GM21390 (cell line): ENCODE results near the gene DNM3.

ENCODE experiments used
- ATAC-seq: cut with Tn5 transposase; IDR thresholded peaks from one replicate; pipeline ENCODE4 v1.9.1; 2021; ENCODE audit not compliant: unreplicated experiment

The DNM3 gene

DNA sequence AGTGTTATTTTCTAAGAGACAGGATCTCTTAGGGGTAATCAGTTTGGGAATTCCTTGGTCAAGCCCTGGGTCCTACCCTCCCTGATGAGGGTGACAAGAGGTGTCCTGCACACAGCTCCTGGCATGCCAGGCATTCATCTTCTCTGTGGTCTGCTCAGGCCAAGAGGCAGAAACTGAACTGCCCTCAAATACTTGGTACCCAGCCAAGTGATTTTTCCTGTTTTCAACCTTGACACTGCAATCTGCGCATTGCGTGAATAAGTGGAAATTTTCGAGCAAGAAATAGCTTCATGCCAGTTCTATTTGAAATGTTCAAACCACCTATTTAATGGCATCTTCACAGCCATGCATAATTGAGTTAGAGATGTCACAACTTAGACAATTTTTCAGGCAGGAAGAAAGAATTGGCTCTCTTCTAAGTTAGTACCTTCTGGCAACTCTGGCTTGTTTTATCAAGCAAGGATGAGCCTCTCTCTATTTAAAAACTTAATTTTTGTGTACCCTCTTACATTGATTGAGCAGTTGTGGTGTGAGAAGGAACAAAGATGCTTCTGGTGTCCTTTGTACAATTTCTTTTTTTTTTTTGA is 27.0 kb downstream of the DNM3 start:
- no peak for ATAC-seq

DNA sequence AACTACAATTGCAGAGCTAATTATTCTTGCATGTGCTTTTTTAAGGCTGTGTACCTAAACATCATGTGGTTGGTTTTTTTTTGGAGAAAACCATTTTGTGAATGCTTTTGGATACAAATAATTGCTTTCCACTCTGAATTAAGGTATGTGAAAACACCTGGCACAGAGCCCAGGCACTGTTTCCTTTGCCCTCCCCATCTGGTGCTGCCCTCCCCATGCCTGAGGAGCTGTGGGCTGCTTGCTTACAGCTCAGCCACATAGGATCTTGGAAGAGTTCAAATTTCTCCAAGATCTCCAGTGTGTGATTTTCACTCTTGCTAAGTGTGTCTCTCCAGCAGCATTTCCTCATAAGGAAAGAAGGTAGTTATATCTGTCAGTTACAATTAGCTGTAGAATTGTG is 27.8 kb downstream of the DNM3 start:
- no peak for ATAC-seq

DNA sequence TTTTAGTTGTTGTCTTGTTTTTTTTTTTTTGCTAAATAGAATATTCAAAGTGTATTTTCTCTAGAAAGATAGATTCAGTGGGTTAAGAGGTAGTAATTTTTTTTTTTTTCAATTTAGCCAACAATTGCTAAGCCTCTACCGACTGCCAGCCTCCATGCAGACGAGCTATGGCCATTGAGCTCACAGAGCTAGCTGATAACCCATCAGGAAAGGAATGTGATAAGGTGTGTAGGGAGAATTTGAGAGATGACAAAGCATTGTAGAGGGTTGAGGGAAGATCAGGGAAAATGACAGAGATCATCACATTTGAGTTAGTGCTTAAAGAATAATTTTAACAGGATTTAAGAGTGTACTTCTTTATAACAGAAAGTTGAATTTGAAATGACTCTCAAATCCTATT is 30.6 kb downstream of the DNM3 start:
- ATAC-seq = no peak

DNA sequence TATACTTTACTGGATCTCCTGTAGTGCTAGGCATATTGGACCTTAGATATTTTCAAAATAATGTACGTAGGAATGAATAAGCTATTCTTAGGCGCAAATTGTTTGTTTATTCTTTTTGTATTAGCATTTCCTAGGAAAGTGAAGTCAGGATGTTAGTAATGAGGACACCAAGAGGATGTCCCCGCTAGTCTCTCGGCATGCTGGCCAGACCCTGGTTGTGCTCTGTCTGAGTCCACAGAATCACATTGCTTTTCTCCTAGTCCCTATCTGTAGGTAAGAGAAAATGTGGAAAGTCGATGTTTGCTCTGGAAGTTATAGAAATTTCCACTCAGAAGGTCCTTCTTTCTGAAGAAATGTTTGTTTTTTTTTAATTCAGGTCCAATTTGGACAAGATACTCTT is 31.1 kb downstream of the DNM3 start:
- ATAC-seq = no peak

DNA sequence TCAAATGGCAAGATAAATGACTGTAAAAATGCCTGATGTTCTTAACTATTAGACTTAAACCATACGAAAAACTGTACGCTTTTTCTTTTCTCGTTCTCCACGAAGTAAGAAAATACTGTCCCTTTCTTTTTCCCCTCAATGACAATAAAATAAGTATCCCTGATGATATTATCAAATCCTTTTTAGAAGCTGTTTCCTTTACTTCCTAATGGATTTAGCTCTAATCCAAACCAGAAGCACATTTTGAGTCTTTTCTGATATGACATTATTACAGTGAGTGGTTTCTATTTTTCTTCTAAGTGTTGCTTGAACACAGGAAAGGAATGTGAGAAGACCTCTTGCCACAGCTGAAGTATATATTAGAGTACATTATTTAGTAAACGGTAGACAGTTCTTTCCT is 32.4 kb downstream of the DNM3 start:
- ATAC-seq = no peak

DNA sequence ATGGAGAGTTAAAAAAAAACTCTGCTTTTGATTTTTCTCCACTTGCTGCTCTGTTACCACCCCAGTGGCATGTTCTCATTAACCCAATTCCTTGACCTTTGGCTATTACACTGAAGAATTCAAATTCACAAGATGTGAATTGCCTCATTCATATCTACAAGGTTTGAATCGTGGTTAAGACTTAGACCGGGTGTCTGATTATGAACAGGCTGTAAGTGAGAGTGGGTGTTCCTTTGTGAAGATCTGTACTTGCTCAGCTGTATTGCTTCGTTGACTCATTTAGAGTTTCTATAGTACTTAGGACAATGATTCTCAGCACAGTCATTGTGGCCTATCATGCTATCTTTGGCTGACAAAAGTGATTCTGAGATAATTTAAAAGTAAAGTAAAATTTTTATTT is 36.4 kb downstream of the DNM3 start:
- peak; percentile 95 for ATAC-seq

DNA sequence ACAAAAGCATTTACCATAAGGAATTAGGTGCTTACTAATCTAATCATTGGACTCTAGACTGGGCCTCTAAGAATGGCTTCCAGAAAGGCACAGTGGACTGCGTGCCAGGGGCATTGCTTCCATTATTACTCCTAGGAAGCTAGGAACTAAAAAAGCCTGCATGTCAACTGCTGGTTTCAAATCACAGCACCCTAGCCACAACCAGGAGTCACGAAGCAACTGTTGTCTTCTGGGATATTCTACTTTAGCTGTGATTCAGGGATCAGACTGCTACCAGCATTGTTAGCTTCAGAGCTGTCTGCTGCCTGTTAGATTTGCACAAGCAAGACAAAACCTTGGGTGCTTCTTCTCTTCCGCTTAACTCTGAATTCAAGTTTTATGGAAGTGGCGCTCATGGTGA is 38.3 kb downstream of the DNM3 start:
- no peak for ATAC-seq

DNA sequence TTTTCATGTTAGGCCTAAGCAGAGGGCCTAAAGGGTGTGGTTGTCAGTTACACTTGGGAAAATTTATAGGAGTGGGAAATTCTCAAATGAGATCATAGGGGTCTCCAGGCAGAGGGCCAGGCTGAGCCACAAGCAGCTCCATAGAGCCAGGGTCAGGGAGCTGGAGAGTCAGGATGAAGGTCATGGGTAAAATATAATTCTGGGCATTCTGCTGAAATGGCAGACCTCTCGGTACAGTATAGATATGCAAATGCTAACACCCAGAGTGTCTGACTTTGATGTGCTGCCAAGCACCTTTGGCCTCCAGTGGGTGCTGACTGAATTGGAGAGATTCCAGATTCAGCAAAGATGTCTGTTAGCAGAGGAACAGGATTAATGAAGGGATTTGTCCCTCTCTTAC is 40.1 kb downstream of the DNM3 start:
- ATAC-seq = no peak

DNA sequence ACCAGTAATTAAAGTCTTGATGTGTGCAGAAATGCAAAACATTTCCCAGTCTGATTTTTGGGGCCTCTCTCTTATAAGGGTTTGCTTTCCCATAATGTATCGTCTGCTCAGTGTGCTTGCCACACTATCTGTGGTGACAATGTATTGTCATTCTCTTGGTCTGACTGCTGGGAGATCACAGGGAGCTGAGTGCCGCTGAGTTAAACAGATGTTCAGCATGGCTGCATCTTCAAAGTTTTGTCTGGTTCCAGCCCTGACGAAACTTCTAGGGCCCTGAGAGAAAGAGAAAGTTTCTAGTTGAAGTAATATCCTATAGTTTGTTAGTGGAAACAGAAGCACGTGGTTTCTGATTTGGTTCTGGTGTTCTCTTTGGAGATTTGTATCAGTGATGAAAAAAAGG is 42.6 kb downstream of the DNM3 start:
- peak; percentile 55 for ATAC-seq

DNA sequence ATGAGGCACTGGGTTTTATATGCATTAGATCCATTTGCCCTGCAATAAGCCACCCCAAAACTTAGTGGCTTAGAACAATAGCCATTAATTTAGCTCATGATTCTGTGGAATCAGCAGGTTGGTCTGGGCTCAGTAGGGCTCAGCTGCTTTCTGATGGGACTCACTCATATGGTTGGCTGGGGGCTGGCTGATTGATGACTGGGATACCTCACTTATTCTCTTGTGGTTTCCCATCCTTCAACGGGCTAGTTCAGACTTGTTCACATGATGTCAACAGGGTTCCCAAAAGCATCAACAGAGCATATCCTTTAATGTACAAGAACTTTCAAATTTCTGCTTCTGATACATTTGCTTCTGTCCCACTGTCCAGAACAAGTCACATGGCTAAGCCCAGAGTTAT is 43.2 kb downstream of the DNM3 start:
- ATAC-seq = no peak

DNA sequence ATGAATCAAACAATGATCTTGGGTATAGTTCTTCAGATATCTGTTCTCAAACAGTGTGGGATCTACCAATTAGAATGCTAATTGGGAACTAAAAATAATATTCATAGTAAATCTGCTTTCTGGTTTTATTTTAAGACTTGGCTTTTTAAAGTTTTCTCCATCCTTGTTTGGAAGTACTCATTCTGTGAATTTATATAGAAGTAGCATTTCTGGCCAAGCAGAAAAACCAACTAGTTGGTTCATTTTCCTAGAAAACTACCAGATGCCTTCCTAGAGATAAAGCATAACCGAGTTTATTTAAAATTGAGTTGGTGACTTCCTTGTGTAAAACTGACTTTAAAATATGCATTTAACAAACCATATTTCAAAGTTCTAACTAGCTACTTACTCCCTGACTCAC is 48.8 kb downstream of the DNM3 start:
- ATAC-seq = no peak

DNA sequence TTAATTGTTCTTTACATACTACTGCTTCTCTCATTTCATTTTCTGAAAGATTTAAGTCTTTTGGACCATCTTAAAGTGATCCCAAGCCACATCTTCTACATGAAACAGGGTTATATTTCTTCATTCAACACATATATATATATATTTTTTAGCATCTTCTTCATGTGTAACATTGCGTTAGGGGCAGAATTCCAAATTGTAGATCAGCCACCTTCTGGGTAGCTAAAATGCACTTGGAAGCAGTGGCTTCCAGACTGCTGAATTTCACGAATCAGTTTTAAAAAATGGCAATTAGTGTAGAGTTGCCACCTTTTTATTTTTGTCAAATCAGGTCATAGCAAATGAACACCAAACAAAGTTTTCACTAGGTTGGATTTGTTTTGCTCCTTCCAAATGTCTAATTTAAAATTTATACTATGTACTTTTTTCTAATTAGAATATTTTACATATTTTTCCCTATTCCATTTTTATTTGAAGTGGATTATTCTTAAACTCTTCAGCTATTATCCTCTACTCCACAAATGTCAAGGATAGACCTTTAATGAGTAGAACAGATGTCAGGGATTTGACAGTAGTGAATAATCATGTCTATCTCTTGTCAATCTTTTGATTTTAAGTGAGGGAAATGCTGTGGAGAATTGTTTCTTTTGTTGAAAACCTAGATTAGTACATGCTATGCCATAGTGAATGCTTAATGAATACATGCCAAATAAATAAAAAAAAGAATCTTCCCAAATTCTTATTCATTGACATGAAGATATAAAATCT is 55.8 kb downstream of the DNM3 start:
- no peak for ATAC-seq

DNA sequence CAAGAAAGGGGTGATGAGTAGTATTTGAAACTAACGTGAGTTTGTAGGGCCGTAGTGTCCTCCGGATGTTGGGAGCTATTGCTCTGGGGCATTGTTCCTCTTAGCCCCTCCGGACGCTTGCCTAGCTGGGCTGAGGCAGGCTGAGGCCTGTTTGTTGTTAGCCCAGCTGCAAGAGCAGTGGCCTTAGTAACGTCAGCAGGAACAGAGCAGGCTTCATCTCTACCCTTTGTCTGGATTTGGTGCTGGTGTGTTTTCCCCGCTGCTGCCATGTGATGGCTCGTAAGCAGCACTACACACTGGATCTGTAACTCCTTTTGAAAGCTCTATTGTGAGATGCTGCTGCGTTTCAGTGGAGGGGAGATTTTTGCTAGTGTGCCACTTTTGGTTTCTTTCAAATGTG is 57.6 kb downstream of the DNM3 start:
- no peak for ATAC-seq

DNA sequence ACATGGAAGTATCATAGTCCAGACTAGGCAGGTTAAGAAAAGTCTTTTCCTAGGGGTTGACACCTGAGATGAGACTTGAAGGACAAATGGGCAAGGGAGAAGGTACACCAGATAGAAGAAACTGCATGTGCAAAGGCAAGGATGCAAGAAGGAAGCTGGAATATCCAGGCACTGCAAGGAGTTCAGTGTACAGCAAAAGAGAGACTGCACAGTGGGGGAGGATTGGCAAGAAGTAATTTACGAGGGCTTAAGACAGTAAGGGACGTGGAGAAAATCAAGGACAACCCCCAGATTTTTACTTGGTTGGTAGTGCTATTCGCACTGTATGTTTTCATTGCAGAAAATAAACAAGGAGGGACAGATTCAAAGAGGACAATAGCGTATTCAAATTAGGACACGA is 58.5 kb downstream of the DNM3 start:
- ATAC-seq = no peak

DNA sequence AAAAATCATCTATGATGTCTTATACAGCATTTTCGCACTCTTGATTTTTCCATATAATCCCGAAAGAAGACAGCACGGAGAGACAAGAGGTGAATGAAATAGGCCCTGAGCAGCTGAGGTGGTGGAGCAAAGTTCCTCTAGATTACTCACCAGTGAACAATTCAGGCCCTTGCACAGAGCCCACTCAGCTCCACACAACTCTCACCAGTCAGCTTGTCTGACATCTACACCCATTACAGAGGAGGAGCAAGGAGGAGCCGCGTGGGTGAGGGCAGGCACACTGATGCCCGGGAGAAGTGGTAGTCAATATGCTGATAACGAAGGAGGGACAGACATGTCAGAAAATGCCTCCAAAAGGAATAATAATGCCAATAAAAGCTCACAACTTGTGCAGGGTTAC is 59.9 kb downstream of the DNM3 start:
- ATAC-seq = no peak

DNA sequence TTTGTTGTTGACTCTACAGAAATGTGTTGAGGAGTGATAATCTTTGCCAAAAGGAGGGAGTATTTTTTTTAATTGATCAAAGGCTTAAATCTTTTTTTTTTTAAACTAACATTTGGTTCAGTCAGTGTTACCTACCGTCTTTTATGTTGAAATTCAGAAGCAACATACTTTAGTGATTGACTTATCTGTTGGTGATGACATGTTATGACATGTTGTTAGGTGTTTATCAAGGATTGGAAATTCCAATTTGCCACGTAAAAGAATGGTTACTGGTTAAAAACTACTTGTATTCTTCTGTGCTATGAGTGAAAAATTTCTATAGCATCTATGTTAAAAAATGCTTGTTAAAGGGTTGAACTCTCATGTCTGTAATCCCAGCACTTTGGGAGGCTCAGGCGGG is 61.2 kb downstream of the DNM3 start:
- no peak for ATAC-seq

DNA sequence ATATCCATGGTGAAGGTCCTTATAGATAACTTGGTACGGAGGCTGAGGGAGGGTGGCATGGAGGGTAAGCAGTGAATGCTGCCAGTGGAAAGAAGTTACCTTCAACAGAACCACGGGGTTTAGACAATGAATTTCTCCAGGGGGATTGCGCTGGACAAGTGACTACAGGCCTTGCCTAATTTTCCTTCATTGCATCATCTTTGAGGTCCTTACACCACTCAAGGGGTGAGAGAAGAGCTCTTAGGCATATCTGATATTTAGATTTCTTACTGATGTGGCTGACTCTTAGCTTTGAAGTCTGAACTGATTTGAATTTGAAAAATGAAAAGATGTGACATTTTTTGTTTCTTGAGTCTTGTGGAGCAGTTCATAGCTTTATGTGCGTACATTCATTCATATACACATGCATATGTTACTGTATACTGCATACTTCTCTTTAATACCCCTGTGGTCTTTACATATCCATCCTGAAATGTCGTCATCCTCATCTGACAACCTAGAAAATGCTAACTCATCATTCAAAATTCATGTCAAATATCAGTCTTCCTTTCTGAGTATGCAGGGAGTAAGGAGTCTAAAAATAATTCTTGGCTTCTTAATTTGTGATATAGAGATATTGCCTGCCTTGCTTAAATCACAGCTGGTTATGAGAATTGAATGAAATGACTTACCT is 63.6 kb downstream of the DNM3 start:
- ATAC-seq = no peak

DNA sequence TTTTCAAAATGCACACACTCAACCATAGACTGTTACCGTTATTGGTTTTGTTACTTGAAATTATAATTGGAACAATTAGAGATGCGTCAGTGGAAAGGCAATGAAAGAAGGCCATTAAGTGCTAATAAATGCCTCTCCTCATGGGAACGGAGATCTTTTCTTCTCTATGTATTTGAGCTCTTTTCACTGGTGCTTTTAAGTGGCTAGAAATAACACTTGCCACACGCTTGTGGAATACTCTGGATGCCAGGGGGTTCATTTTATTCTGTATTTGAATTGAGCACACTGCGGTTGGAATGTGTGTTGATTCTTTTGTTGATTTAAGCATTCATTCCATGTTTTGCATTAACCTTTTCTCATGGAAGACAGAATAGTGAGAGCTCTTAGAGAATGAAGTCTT is 68.4 kb downstream of the DNM3 start:
- ATAC-seq = no peak

DNA sequence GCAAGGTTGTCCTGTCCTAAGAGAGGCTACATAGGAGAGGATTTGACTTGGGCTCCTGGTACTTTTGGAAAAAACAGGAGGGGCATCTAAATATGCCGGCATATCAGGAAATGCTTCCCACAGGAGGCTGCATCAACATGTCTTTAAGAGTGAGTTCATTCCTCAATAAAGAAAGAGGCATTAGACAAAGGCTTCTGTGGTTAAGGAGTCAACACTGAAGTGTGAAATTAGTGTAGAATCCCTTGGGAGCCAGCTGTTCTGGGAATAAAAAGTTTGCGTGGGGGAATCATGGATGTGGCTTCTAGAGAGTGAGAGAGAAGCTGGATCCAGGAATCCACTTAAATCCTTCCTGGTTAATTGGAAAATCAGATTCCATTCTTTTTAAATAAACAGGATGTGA is 69.5 kb downstream of the DNM3 start:
- no peak for ATAC-seq

DNA sequence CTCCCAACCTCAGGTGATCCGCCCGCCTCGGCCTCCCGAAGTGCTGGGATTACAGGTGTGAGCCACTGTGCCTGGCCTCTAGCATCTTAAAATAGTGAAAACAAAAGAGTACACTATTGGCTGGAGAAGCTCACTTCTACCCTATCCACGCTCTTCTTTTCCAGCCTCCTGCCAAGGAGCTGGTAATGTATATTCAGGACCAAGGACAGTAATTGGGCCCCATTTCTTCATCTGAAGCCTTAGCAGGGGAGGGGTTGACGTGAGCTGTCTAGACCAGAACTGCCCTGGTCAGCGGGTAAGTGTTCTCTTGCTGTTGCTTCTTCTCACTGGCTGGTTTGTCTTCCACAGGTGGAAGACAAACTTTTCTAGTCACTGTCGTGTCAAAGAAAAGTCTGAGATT is 70.2 kb downstream of the DNM3 start:
- no peak for ATAC-seq

DNA sequence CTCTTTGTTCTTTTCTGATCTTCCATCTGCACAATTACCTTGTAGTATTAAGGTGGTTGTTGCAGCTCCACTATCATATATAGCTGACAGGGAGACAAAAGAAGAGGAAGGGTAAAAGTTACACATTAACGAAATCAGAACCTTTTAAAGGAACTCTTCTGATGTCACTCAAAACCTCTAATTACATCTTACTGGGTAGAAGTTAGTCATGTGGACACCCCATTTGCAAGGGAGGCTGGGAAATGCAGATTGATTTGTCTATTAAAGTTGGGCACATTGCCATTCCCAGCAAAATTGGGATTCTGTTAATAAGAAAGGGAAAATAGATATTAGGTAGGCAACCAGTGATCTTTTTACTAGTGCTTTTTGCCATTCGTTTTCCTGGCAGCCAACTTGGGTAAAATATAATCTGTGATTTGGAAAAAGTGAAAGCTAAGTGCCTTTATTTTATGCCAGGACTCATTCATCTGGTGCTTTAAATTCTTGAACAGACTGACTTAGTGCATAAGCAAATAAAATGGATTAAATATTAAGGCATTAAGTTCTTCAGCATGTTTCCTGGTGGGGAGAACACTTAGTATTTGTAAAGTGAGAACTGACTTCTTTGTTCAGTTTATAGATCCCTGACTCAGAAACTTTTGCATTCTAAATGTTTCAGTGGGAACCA is 71.3 kb downstream of the DNM3 start:
- ATAC-seq = no peak

DNA sequence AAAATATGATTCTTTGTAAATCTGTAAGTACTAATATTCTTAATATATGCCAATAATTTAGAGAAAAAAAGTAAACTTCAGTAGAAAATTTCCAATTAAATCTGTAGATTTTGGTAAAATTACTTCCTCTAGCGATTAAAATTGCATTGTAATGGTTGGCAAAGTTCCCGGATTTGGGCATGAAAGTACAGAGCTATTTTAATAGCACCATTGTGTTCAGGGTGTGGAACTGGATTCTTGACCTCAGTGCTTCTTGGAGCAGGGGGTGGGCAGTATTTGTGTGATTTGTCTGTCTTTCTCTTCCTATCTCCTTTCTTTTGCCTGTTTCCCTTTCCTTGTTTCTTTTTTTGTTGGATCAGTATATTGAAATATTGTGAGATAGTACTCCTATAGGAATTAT is 72.1 kb downstream of the DNM3 start:
- ATAC-seq = no peak
